ENCODE results near the gene MED25. TPM values are rescaled to one million over a fixed set of nuclear protein-coding genes. Genes with fewer than 3 reads are reported as not detected.

MED25 gene
- polyA plus RNA-seq, 1 donor = 33.0 TPM

DNA sequence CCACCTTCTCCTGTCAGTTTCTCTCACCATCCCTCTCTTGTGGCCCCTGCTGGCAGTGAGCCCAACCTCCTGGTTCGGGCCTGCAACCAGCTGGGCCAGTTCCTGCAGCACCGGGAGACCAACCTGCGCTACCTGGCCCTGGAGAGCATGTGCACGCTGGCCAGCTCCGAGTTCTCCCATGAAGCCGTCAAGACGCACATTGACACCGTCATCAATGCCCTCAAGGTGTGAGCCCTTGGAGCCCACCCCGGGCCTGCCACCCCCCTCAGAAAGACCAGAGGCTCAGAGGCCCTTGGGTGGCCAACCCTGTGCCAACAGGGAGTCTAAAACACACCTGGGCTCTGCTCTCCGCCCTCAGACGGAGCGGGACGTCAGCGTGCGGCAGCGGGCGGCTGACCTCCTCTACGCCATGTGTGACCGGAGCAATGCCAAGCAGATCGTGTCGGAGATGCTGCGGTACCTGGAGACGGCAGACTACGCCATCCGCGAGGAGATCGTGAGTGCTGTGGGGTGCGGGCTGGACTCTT, 18.8 kb upstream of the MED25 start:
- DNase-seq = no peak

- no peak for DNase-seq
Measured at GRCh38 chr19:49799798-49800376, 18.2 kb upstream of the MED25 start.

GRCh38 chr19:49800771-49801170, 17.3 kb upstream of the MED25 start:
- no peak for DNase-seq

DNA sequence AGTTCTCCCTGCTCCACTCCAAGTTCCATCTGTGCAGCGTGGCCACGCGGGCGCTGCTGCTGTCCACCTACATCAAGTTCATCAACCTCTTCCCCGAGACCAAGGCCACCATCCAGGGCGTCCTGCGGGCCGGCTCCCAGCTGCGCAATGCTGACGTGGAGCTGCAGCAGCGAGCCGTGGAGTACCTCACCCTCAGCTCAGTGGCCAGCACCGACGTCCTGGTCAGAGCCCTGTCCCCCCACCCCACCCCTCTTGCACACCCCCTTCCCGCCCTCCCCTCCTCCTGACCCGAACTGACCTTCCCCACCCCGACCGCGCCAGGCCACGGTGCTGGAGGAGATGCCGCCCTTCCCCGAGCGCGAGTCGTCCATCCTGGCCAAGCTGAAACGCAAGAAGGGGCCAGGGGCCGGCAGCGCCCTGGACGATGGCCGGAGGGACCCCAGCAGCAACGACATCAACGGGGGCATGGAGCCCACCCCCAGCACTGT, 16.6 kb upstream of the MED25 start:
- no peak for DNase-seq

GRCh38 chr19:49801966-49802661, 16.0 kb upstream of the MED25 start:
- DNase-seq = peak; percentile 90

- no peak for DNase-seq
Measured at GRCh38 chr19:49802836-49803528, 15.1 kb upstream of the MED25 start.

DNA sequence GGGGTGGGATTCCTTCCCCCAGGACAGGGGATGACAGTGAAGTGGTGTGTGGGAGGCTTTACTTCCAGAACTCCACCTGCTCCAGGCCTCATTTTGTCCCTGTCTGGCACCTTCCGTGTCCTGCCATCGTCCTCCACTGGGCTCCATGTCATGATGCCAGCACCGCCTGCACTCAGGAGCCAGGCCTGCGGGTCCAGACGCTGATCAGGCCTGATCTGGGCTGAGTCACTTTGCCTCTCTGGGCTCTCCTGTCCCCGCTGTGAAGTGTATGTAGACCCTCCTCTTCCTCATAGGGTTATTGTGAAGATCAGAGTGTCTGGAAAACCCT, 14.6 kb upstream of the MED25 start:
- no peak for DNase-seq

DNA sequence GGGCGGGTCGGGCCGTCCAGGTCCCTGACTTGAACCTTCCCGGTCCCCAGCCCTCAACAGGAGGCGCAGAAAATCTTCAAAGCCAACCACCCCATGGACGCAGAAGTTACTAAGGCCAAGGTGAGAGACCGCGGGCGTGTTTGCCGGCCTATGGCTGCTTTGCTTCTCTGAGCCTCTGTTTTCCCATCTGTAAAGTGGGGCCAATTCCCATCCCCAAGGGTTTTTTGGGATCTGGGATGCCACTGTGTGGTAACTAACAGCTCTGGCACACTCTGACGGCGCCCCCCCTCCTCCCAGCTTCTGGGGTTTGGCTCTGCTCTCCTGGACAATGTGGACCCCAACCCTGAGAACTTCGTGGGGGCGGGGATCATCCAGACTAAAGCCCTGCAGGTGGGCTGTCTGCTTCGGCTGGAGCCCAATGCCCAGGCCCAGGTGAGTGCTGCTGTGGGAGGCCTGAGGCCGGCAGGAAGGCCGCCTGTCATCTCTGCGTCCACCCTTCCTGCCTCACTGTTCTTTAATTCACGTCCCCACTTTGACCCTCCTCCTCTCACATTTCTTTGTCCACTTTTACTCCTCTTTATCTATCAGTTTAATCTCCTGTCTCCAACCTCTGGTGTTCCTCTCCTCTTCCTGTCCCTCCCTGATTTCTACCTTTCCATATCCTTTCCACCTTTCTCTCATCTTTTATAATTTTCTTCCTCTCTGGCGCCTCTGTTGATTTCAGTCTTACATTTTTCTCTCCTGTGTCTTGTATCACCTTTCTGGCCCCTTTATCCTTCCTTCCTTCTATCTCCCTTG, 12.1 kb upstream of the MED25 start:
- no peak for DNase-seq

- no peak for DNase-seq
Measured at GRCh38 chr19:49806620-49806959, 11.5 kb upstream of the MED25 start.

DNA sequence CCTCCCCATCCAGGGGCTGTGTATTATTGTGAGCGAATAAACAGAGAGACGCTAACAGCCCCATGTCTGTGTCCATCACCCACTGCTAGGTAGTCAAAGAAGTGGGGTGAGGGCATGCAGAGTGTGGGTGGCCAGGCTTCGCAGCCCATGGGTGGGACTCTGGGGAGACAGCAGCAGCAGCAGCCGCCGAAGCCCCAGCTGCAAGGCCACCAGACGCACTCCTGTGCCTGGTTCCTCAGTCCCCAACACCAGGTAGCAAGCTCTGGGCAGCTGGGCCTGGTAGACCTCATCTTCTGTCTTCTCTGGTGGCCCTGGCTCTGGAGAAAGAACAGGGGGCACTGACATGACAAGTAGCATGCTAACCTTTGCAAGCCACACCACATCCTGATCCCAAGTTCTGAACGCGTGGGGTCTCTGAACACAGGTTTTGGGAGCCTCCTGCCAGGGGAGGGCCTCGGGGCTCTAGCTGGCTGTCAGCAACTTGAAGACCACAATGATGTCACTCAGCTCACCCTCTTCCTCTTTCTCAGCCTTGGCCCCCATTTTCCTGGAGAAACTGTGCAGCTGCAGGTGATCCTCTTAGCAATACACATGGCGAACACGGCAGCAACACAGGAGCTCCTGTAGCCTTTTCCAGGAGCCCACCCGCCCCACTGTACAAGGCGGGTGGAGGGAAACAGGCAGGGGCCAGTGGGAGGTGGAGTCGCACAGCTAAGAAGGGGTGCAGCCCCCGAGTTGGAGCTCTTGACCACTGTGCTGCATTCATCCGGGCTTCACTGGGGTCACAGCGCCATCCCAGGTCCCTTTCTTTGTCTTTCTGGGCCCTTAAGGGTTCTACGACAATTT, 10.8 kb upstream of the MED25 start:
- DNase-seq = no peak

- DNase-seq = no peak
Measured at GRCh38 chr19:49807904-49808675, 10.0 kb upstream of the MED25 start.

DNA sequence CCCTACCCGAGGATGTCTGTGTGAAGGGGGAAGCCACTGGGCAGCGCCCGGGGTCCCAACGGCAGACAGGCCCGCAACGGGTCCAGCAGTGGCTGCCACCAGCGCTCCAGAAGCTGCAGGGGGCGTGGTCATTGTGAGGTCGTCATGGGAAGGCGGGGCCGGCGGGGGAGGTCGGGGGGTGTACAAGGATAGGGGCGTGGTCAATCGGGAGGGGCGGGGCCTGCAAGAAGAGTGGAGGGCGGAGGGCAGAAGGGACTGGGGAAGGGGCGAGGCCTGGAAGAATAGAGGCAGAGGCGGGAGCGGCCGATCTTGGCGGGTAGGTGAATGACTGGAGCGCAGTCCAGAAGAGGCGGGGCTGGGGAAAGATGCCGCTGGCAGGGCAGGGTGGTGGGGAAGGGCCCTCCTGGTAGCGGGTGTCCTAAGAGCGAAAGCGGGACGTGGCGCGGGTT, 9.4 kb upstream of the MED25 start:
- peak; percentile 89 for DNase-seq

GRCh38 chr19:49809160-49809940, 8.7 kb upstream of the MED25 start:
- DNase-seq = no peak

DNA sequence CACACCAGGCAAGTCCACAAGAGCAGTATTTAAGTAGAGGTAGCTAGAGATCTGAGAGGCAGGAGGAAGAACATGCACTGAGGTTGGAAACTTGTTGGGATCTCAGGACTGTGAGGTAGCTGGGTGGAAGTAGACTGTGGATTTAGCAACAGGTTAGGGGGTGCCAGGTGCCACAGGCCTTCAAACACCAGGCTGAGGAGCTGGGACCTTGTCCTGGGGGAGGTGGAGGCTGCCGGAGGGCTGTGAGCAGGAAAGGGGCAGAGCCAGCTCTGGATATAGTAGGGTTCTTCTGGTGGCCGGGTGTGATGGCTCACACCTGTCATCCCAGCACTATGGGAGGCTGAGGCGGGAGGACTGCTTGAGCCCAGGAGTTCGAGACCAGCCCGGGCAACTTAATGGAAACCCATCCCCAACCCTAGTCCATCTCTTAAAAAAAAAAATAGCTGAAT, 8.1 kb upstream of the MED25 start:
- DNase-seq = no peak

GRCh38 chr19:49811328-49811727, 6.8 kb upstream of the MED25 start:
- DNase-seq = no peak

DNA sequence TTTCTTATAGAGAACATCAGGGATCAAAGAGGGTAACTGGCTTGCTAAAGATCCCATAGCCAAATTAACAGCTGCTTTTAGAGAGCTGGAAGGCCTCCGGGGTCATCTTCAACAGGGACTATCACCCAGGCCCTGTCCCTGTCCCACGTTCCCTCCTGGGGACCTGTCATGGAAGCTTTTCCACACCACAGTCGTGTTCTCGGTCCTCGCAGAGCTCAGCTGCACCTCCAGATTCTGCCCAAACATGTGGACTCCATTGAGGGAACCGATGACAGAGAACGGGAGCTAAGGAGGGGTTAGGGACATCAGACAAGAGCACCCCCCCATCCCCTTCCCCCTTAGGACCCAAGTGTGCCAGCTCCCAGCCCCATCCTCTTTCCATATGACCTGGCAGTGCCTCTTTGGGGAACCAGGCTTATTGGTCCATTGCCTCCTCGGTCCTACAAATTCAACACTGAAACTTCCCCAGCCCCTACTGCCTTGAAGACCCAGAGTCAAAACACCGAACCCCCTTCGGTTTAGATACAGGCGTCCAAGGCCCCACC, 5.6 kb upstream of the MED25 start:
- no peak for DNase-seq

DNA sequence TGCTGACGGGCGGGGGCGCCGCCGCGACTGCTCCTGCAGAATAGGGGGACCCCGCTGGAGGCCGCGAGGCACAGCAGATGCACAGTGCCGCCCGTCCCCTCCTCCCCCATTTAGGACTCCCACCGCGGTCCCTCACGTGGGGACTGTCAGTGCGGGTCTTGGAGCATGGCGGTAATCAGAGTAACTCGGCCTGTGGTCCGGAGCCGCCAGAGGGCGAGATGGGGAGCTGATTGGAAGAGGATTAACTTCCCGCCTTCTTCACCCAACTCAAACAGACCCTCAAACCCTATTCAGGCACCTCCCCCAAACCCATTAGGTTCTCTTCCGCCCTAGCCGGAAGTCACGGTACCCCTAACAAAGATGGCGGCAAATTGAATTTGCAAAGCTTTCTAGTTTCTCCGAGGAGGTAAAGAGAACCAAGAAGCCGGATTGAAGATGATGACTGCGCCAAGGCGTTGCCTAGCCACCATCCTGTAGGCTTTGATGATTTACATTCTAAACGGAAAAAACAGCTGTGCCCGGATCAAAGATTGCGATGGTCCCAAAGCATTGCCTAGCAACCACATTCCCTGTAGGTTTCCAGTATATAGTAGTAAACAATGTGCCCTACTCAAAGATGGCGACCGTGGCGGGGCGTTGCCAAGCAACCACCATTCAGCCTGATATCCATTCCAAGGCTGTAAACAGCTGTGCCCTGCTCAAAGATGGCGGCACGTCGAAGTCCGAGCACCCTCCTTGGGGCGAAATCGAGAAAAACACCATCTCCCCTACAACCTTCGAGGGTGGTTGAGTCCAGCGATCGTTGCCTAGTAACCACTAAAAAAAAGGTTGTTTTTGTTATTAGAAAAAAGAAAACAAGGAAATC, 4.9 kb upstream of the MED25 start, which contains the start of gene FUZ:
Gene FUZ, minus strand, starts transcription at position 296 of the 865 bp plus-strand sequence. Its CDS starts 186 bp downstream, at position 110.
- DNase-seq = peak; percentile 98

DNA sequence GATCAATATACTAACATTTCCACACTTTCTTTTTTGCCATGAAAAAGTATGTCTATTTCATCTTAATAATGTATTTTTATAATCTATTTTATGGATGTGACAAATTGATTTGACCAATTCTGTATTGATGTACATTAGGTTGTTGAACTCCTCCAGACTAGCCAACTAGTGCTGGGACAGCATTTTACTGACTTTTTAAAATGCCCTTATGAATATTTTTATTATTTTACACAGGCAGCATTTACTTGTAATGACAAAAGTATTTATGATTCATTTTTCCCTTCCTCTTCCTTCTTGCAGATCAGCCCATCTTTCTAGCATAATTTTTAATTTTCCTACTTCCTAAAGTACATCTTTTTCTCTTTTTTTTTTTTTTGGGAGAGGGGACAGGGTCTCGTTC, 4.1 kb upstream of the MED25 start:
- DNase-seq = no peak

DNA sequence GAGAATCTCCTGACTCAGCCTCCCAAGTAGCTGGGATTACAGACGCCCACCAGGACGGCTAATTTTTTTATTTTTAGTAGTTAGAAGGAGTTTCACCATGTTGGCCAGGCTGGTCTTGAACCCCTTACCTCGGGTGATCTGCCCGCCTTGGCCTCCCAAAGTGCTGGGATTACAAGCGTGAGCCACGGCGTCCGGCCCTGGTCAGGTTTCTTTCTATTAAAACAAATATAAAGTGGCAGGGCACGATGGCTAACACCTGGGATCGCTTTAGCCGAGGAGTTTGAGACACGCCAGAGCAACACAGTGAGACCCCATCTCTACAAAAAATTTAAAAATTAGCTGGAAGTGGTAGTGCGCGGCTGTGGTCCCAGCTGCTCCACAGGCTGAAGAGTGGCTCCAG, 1.5 kb upstream of the MED25 start:
- DNase-seq = no peak

Measured in hindlimb muscle (tissue), 1 donor.